Natural killer cell (primary cell): ENCODE measurements around the gene MYO1F. TPM values are rescaled to one million over a fixed set of nuclear protein-coding genes. Genes with fewer than 3 reads are reported as not detected.

Experiments
- ATAC-seq, 3 donors: fragments of 150-1000 bp in 2 of 3; fragments of 200-7000 bp in 1 of 3; cut with Tn5 transposase; 1 replicate in 1 of 3; 2 replicates in 2 of 3; pipeline ENCODE4 v1.10.0; 2021; ENCODE audit warnings: mild to moderate bottlenecking in 2 of 3, moderate library complexity in 2 of 3
- DNase-seq, 2 donors: peaks; one replicate each; pipeline versions ENCODE4 v3.0.0 to v3.0.0-alpha.2; 2013 to 2021; ENCODE audit warnings: mixed read lengths in 1 of 2
- H3K27ac ChIP-seq: one replicate; pipeline ENCODE4 v1.5.1; 2013; ENCODE audit warnings: mild to moderate bottlenecking, low read length
- H3K27me3 ChIP-seq: one replicate; pipeline ENCODE4 v1.6.1; 2013; ENCODE audit warnings: low read length; ENCODE audit not compliant: control insufficient read depth, insufficient read depth
- H3K36me3 ChIP-seq: one replicate; pipeline ENCODE4 v1.6.1; 2013; ENCODE audit warnings: low read length; ENCODE audit not compliant: control insufficient read depth, insufficient read depth
- H3K4me1 ChIP-seq: one replicate; pipeline ENCODE4 v1.6.1; 2013; ENCODE audit warnings: low read length; ENCODE audit not compliant: control insufficient read depth, insufficient read depth
- H3K4me3 ChIP-seq: one replicate; pipeline ENCODE4 v1.5.1; 2013; ENCODE audit warnings: low read length
- H3K9me3 ChIP-seq: one replicate; pipeline ENCODE4 v1.6.1; 2013; ENCODE audit warnings: low read length; ENCODE audit not compliant: control insufficient read depth, insufficient read depth
- H3K27ac Mint-ChIP-seq, 2 donors: one replicate each; pipeline ENCODE4 v1.8.0; 2022; ENCODE audit warnings: mild to moderate bottlenecking in 2 of 2, mixed read lengths in 2 of 2, moderate library complexity in 1 of 2
- H3K27me3 Mint-ChIP-seq, 2 donors: one replicate each; pipeline ENCODE4 v1.8.0; 2022; ENCODE audit warnings: low read depth in 2 of 2, mixed read lengths in 2 of 2
- H3K36me3 Mint-ChIP-seq: one replicate; pipeline ENCODE4 v1.8.0; 2022; ENCODE audit warnings: mixed read lengths
- H3K4me1 Mint-ChIP-seq, 2 donors: one replicate each; pipeline ENCODE4 v1.8.0; 2022; ENCODE audit warnings: mixed read lengths in 2 of 2
- H3K4me3 Mint-ChIP-seq: one replicate; pipeline ENCODE4 v1.8.0; 2022; ENCODE audit warnings: mild to moderate bottlenecking, moderate library complexity, mixed read lengths
- H3K9me3 Mint-ChIP-seq, 2 donors: one replicate each; pipeline ENCODE4 v1.8.0; 2022; ENCODE audit warnings: mixed read lengths in 2 of 2
- WGBS: methylation state at CpG from one replicate; pipeline ENCODE4 v1.1.7; 2013; ENCODE audit warnings: missing lambda C conversion rate; ENCODE audit not compliant: insufficient coverage; 5-methylcytosine and 5-hydroxymethylcytosine counted together
- intact Hi-C: fragments of 100-400 bp; cut with micrococcal nuclease; formaldehyde crosslinking; loops from one replicate; pipeline ENCODE4 v1.14.2; 2022
- total RNA-seq, 4 donors: library from RNA; stranded (reverse); fragments of 120-200 nt in 1 of 4; gene quantifications; one replicate each; pipeline versions ENCODE4 v1.2.3 to v1.2.4, GENCODE V29; 2013 to 2022
- TF ChIP-seq, protein P1 (sequence below): fragments of 200-600 bp; IDR thresholded peaks from one replicate; pipeline ENCODE4 v1.8.0; 2022; ENCODE audit warnings: antibody characterized with exemption

MYO1F gene
- total RNA-seq, 3 donors from 2014 or later (not counting 1 experiment from before 2014, with no cell fraction given) = 971 to 1,223 (median 1,014) TPM

- TF ChIP-seq, protein P1, sequence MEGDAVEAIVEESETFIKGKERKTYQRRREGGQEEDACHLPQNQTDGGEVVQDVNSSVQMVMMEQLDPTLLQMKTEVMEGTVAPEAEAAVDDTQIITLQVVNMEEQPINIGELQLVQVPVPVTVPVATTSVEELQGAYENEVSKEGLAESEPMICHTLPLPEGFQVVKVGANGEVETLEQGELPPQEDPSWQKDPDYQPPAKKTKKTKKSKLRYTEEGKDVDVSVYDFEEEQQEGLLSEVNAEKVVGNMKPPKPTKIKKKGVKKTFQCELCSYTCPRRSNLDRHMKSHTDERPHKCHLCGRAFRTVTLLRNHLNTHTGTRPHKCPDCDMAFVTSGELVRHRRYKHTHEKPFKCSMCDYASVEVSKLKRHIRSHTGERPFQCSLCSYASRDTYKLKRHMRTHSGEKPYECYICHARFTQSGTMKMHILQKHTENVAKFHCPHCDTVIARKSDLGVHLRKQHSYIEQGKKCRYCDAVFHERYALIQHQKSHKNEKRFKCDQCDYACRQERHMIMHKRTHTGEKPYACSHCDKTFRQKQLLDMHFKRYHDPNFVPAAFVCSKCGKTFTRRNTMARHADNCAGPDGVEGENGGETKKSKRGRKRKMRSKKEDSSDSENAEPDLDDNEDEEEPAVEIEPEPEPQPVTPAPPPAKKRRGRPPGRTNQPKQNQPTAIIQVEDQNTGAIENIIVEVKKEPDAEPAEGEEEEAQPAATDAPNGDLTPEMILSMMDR = no peak
- H3K36me3 Mint-ChIP-seq = no peaks in the 10 kb centered on the region
- H3K9me3 ChIP-seq = no peaks in the 10 kb centered on the region
- no peaks in the 10 kb centered on the region for H3K9me3 Mint-ChIP-seq
- H3K27ac Mint-ChIP-seq = peak within 1 kb of the TSS; percentile 94 to 100
- H3K36me3 ChIP-seq = peaks cover 10% of the 10 kb centered on the region
- peaks cover 68% of the 10 kb centered on the region for H3K4me1 ChIP-seq
- ATAC-seq = peak; percentile 81 to 92 (median 84)
- H3K27ac ChIP-seq = peak within 1 kb of the TSS; percentile 82
- peak within 1 kb of the TSS; percentile 97 for H3K4me3 Mint-ChIP-seq
- under 1% methylated on average over 70 of the region's 70 CpGs for WGBS
- intact Hi-C loops = loop anchor here (2.0 to 10.0 kb wide), 2 partner anchors 55 to 99 kb away; partner anchors contain the start of gene MARCHF2
- peaks cover 42 to 61% of the 10 kb centered on the region in 2 donors for H3K4me1 Mint-ChIP-seq
- H3K4me3 ChIP-seq = peak within 1 kb of the TSS; percentile 38
- no peaks in the 10 kb centered on the region for H3K27me3 Mint-ChIP-seq
- DNase-seq = peak; percentile 98 to 99
- H3K27me3 ChIP-seq = no peaks in the 10 kb centered on the region
These were observed 63.3 kb downstream of the MYO1F start, which contains the start of gene ZNF414 for GRCh38 chr19:8513687-8514504. ZNF414 (minus strand) TSS chr19:8514167; CDS start chr19:8514046, 121 bp downstream.

DNA sequence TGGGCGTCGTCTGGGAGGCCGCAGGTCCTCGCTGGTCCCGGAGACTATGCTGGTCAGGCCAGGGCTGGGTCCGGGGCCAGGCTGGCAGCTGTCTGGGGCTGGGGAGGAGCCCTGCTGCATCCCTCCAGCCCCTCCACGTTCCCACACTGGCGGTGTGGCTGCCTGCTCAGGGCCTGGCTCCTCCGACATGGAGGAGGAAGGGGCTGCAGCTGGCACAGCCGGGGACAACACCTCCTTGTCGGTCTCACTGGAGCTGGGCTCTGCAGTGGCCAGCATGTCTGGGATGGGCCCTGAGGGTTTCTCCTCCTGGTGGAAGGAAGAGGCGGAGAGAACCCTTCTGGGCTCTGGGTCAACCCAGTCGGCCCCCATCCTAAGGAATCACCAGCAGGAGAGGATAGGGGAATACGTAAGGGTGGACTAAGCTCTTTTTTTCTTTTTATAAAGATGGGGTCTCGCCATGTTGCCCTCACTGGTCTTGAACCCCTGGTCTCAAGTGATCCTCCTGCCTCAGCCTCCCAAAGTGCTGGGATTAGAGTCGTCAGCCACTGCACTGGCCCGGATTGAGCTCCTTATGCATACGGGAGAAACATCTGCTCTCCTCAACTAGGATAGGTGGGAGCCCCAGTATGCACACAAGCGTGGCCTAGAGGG lies 64.1 kb downstream of the MYO1F start:
- Histone ChIP-seq H3K27me3 (no peaks in the 10 kb centered on the region), H3K9me3 (no peaks in the 10 kb centered on the region), H3K4me3 (peak overlapping the region; percentile 38), H3K4me1 (peaks cover 60% of the 10 kb centered on the region), H3K27ac (peak overlapping the region; percentile 82), H3K36me3 (peaks cover 10% of the 10 kb centered on the region)
- Mint-ChIP-seq H3K27me3 (no peaks in the 10 kb centered on the region), H3K9me3 (no peaks in the 10 kb centered on the region), H3K27ac (peak overlapping the region; percentile 94 to 100), H3K4me1 (peaks cover 35 to 54% of the 10 kb centered on the region in 2 donors), H3K4me3 (peak overlapping the region; percentile 97), H3K36me3 (no peaks in the 10 kb centered on the region)
- intact Hi-C loops = loop anchor here (10.0 kb wide), 1 partner anchor 98 kb away; the partner anchor contains the start of gene MARCHF2
- 69% methylated on average over 18 of the region's 19 CpGs for WGBS
- TF ChIP-seq, protein P1 = no peak
- DNase-seq = no peak
- ATAC-seq = no peak

- ATAC-seq (no peak), DNase-seq (peak in 1 of 2 donors; percentile 39)
- intact Hi-C loops = loop anchor here (10.0 kb wide), 1 partner anchor 98 kb away; the partner anchor contains the start of gene MARCHF2
- TF ChIP-seq, protein P1 = no peak
- peaks cover 26 to 45% of the 10 kb centered on the region in 2 donors for H3K4me1 Mint-ChIP-seq
- Histone ChIP-seq H3K4me3 (no peak overlapping the region), H3K9me3 (no peaks in the 10 kb centered on the region), H3K27me3 (no peaks in the 10 kb centered on the region), H3K27ac (no peak overlapping the region), H3K36me3 (peaks cover 10% of the 10 kb centered on the region), H3K4me1 (peaks cover 52% of the 10 kb centered on the region)
- H3K27me3 Mint-ChIP-seq = no peaks in the 10 kb centered on the region
- no peak overlapping the region for H3K4me3 Mint-ChIP-seq
- no peaks in the 10 kb centered on the region for H3K9me3 Mint-ChIP-seq
- no peak overlapping the region for H3K27ac Mint-ChIP-seq
- WGBS = 92% methylated on average over 20 of the region's 22 CpGs
- no peaks in the 10 kb centered on the region for H3K36me3 Mint-ChIP-seq
These were observed 64.9 kb downstream of the MYO1F start for GRCh38 chr19:8512115-8512967.
